ENCODE data around the gene MKS1. TPM values are rescaled to one million over a fixed set of nuclear protein-coding genes. Genes with fewer than 3 reads are reported as not detected.

Gene MKS1
- total RNA-seq, 1 donor from 2014 or later: 27.8 TPM

- peaks cover 4% of the 10 kb centered on the region for H3K27me3 Mint-ChIP-seq (ENCODE audit: unreplicated experiment)
- no peak for DNase-seq (ENCODE audit: low spot score)
- no peak overlapping the region for H3K27ac Mint-ChIP-seq (ENCODE audit: unreplicated experiment)
- H3K9me3 Mint-ChIP-seq (ENCODE audit: unreplicated experiment): no peaks in the 10 kb centered on the region
- TF ChIP-seq, protein P1, sequence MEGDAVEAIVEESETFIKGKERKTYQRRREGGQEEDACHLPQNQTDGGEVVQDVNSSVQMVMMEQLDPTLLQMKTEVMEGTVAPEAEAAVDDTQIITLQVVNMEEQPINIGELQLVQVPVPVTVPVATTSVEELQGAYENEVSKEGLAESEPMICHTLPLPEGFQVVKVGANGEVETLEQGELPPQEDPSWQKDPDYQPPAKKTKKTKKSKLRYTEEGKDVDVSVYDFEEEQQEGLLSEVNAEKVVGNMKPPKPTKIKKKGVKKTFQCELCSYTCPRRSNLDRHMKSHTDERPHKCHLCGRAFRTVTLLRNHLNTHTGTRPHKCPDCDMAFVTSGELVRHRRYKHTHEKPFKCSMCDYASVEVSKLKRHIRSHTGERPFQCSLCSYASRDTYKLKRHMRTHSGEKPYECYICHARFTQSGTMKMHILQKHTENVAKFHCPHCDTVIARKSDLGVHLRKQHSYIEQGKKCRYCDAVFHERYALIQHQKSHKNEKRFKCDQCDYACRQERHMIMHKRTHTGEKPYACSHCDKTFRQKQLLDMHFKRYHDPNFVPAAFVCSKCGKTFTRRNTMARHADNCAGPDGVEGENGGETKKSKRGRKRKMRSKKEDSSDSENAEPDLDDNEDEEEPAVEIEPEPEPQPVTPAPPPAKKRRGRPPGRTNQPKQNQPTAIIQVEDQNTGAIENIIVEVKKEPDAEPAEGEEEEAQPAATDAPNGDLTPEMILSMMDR (IDR thresholded peaks at IDR 0.05; ENCODE audit: unreplicated experiment): no peak
- H3K4me1 Mint-ChIP-seq (ENCODE audit: unreplicated experiment): peaks cover 8% of the 10 kb centered on the region
- no peaks in the 10 kb centered on the region for H3K36me3 Mint-ChIP-seq (ENCODE audit: low read depth, unreplicated experiment)
- no peak overlapping the region for H3K4me3 Mint-ChIP-seq (ENCODE audit: unreplicated experiment)
Measured at GRCh38 chr17:58158181-58158580, 60.9 kb downstream of the MKS1 start.

DNA sequence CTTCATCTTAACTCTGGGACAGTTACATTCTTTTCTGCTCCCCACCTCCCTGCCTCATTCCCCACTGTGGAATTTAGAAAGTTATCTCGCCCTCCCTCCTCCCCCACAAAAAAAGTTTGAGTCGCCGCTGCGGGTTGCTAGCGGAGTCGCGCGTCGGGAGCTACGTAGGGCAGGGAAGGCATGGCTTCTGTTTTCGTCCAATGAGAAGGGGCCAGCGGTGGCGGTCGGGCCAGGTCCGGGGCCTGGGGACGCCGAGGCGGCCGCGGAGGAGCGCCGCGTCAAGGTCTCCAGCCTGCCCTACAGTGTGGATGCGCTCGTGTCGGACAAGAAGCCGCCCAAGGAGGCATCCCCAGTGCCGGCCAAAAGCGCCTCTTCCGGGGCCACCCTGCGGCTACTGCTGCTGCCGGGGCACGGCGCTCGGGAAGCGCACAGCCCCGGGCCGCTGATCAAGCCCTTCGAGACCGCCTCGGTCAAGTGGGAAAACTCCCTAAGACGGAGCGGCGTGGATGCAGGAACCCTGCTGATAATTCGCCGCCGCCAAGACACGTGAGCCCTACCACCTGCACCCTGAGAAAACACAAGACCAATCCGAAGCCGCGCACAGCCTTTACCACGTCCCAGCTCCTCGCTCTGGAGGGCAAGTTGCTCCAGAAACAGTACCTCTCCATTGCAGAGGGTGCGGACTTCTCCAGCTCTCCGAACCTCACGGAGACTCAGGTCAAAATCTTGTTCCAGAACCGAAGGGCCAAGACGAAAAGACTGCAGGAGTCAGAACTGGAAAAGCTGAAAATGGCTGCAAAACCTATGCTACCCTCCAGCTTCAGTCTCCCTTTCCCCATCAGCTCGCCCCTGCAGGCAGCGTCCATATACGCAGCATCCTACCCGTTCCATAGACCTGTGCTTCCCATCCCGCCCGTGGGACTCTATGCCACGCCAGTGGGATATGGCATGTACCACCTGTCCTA is 61.9 kb downstream of the MKS1 start:
- Mint-ChIP-seq H3K27me3 (ENCODE audit: unreplicated experiment) (peaks cover 4% of the 10 kb centered on the region), H3K36me3 (ENCODE audit: low read depth, unreplicated experiment) (no peaks in the 10 kb centered on the region), H3K4me1 (ENCODE audit: unreplicated experiment) (peaks cover 17% of the 10 kb centered on the region), H3K4me3 (ENCODE audit: unreplicated experiment) (peak overlapping the region; percentile 87), H3K9me3 (ENCODE audit: unreplicated experiment) (no peaks in the 10 kb centered on the region), H3K27ac (ENCODE audit: unreplicated experiment) (peak overlapping the region; percentile 80)
- peak; percentile 43 for DNase-seq (ENCODE audit: low spot score)
- TF ChIP-seq, protein P1 (IDR thresholded peaks at IDR 0.05; ENCODE audit: unreplicated experiment): no peak

Other genes with a start within 250 kb of the MKS1 start
- 43.7 TPM for gene VEZF1, start 231.0 kb downstream of the MKS1 start, total RNA-seq (ENCODE audit: unreplicated experiment)
- 201 TPM for gene SRSF1, start 212.0 kb downstream of the MKS1 start, total RNA-seq (ENCODE audit: unreplicated experiment)
- gene DYNLL2, start 135.8 kb downstream of the MKS1 start, total RNA-seq (ENCODE audit: unreplicated experiment): 14.6 TPM
- not detected for gene OR4D1, start 70.9 kb downstream of the MKS1 start, total RNA-seq (ENCODE audit: unreplicated experiment)
- not detected for gene OR4D2, start 52.3 kb downstream of the MKS1 start, total RNA-seq (ENCODE audit: unreplicated experiment)
- gene EPX, start 26.5 kb downstream of the MKS1 start, total RNA-seq (ENCODE audit: unreplicated experiment): not detected
- gene LPO, start 19.3 kb upstream of the MKS1 start, total RNA-seq (ENCODE audit: unreplicated experiment): 0.31 TPM
- gene MPO, start 61.7 kb upstream of the MKS1 start, total RNA-seq (ENCODE audit: unreplicated experiment): not detected
- gene TSPOAP1, start 109.5 kb upstream of the MKS1 start, total RNA-seq (ENCODE audit: unreplicated experiment): 1.3 TPM
- 150 TPM for gene SUPT4H1, start 132.9 kb upstream of the MKS1 start, total RNA-seq (ENCODE audit: unreplicated experiment)
- gene RNF43, start 198.3 kb upstream of the MKS1 start, total RNA-seq (ENCODE audit: unreplicated experiment): 0.56 TPM

Data from endothelial cell (in vitro differentiated cells).